ENCODE data around the gene MARCKSL1. TPM values are rescaled to one million over a fixed set of nuclear protein-coding genes. Genes with fewer than 3 reads are reported as not detected.

Gene MARCKSL1
- total and polyA plus RNA-seq, 4 donors: 13.0 to 29.5 (median 18.4) TPM

GRCh38 chr1:32318127-32318869, 17.7 kb downstream of the MARCKSL1 start:
- Histone ChIP-seq H3K9ac (ENCODE audit: low read depth in 1 of 2, low read length in 2 of 2) (no peak overlapping the region), H3K27ac (ENCODE audit: low read depth in 1 of 2, low read length in 2 of 2) (no peak overlapping the region), H3K27me3 (ENCODE audit: control insufficient read depth in 4 of 4, insufficient read depth in 4 of 4, low read length in 3 of 4) (no peaks in the 10 kb centered on the region), H3K9me3 (ENCODE audit: control insufficient read depth in 4 of 4, low read length in 3 of 4) (no peaks in the 10 kb centered on the region), H3K36me3 (ENCODE audit: control insufficient read depth in 4 of 4, insufficient read depth in 3 of 4, low read depth in 1 of 4, low read length in 3 of 4) (peaks cover 5 to 12% (median 8%) of the 10 kb centered on the region in 4 donors), H3K4me1 (ENCODE audit: control insufficient read depth in 4 of 4, insufficient read depth in 4 of 4, low read length in 3 of 4) (peaks cover 9 to 12% (median 10%) of the 10 kb centered on the region in 4 donors), H3K4me3 (ENCODE audit: low read depth in 1 of 3, low read length in 3 of 3) (no peak overlapping the region)
- 95% methylated on average over 10 of the region's 10 CpGs for WGBS
- no peak for DNase-seq (ENCODE audit: low spot score)
- TF ChIP-seq ATF3 (IDR thresholded peaks at IDR 0.05) (no peak), REST (IDR thresholded peaks at IDR 0.05) (no peak), GABPA (IDR thresholded peaks at IDR 0.05 in 1 of 2, conservative IDR thresholded peaks at IDR 0.05 in 1 of 2) (no peak), YY1 (IDR thresholded peaks at IDR 0.05) (no peak), SP1 (IDR thresholded peaks at IDR 0.05) (no peak), MAX (IDR thresholded peaks at IDR 0.05) (no peak), ZBTB33 (IDR thresholded peaks at IDR 0.05) (no peak), CTCF (IDR thresholded peaks at IDR 0.05; ENCODE audit: low read depth, low read length, missing input control) (no peak), HNF4G (IDR thresholded peaks at IDR 0.05) (no peak), RAD21 (IDR thresholded peaks at IDR 0.05) (no peak), HNF4A (conservative IDR thresholded peaks at IDR 0.05) (no peak), FOXA1 (IDR thresholded peaks at IDR 0.05) (no peak), FOXA2 (IDR thresholded peaks at IDR 0.05) (no peak), EGR1 (IDR thresholded peaks at IDR 0.05; ENCODE audit: low read depth in 2 of 2) (no peak), RXRA (IDR thresholded peaks at IDR 0.05) (no peak), JUND (IDR thresholded peaks at IDR 0.05) (no peak)

Measured in liver (tissue), 9 donors.